ENCODE data around the gene KCMF1.

Gene KCMF1

GRCh38 chr2:84962917-84963316, 8.0 kb upstream of the KCMF1 start:
- no peak overlapping the region for H2AK5ac ChIP-seq (ENCODE audit: low read depth, low read length)
- no peak overlapping the region for H4K91ac ChIP-seq (ENCODE audit: low read depth, low read length, poor library complexity)
- DNase-seq (ENCODE audit: low spot score), result no peak
- H2BK12ac ChIP-seq (ENCODE audit: low read length), result no peak overlapping the region
- H3K23ac ChIP-seq (ENCODE audit: low read depth, low read length, poor library complexity), result no peak overlapping the region
- H3K4me3 ChIP-seq (ENCODE audit: low read length in 2 of 2), result no peak overlapping the region
- peaks cover 20 to 60% of the 10 kb centered on the region in 2 donors for H3K36me3 ChIP-seq (replicated peaks in 1 of 2; ENCODE audit: control insufficient read depth in 2 of 2, insufficient read depth in 2 of 2, low read length in 2 of 2)
- no CpG with 5 or more reads among the region's 4 CpGs for WGBS, 2 donors (ENCODE audit: extremely low coverage in 2 of 2, insufficient read length in 2 of 2, insufficient replicate concordance in 1 of 2)
- no peaks in the 10 kb centered on the region for H3K9me3 ChIP-seq (replicated peaks in 1 of 2; ENCODE audit: control insufficient read depth in 2 of 2, insufficient read depth in 1 of 2, low read depth in 1 of 2, low read length in 2 of 2)
- no peak overlapping the region for H2BK120ac ChIP-seq (ENCODE audit: low read depth, low read length)
- H3K4ac ChIP-seq (ENCODE audit: low read length), result no peak overlapping the region
- H3K18ac ChIP-seq (ENCODE audit: low read length), result no peak overlapping the region
- H3K4me1 ChIP-seq (ENCODE audit: control insufficient read depth in 2 of 2, insufficient read depth in 1 of 2, low read depth in 1 of 2, low read length in 2 of 2), result peaks cover 8 to 19% of the 10 kb centered on the region in 2 donors
- no peak overlapping the region for H3K9ac ChIP-seq (ENCODE audit: low read depth, low read length, poor library complexity)
- H3K27me3 ChIP-seq (ENCODE audit: control insufficient read depth in 3 of 3, insufficient read depth in 3 of 3, low read depth in 1 of 3, low read length in 3 of 3), result no peaks in the 10 kb centered on the region
- no peak overlapping the region for H3K4me2 ChIP-seq (ENCODE audit: insufficient read depth, low read length, poor library complexity, severe bottlenecking)
- H3K14ac ChIP-seq (ENCODE audit: low read length), result no peak overlapping the region
- H3K27ac ChIP-seq (replicated peaks; ENCODE audit: low read length), result no peak overlapping the region
- no peak overlapping the region for H2BK15ac ChIP-seq (ENCODE audit: low read length)
- H2BK5ac ChIP-seq (ENCODE audit: low read length), result no peak overlapping the region
- H3K79me1 ChIP-seq (ENCODE audit: low read depth, low read length), result peaks cover 2% of the 10 kb centered on the region
- no peak overlapping the region for H4K8ac ChIP-seq (ENCODE audit: low read depth, low read length)
- no peak overlapping the region for H2AFZ ChIP-seq (ENCODE audit: low read length)

GRCh38 chr2:84963323-84963691, 7.7 kb upstream of the KCMF1 start:
- no CpG with 5 or more reads among the region's 2 CpGs for WGBS, 2 donors (ENCODE audit: extremely low coverage in 2 of 2, insufficient read length in 2 of 2, insufficient replicate concordance in 1 of 2)
- no peak for DNase-seq (ENCODE audit: low spot score)
- Histone ChIP-seq H2BK120ac (ENCODE audit: low read depth, low read length) (no peak overlapping the region), H2AK5ac (ENCODE audit: low read depth, low read length) (no peak overlapping the region), H4K91ac (ENCODE audit: low read depth, low read length, poor library complexity) (no peak overlapping the region), H2BK12ac (ENCODE audit: low read length) (no peak overlapping the region), H3K9me3 (replicated peaks in 1 of 2; ENCODE audit: control insufficient read depth in 2 of 2, insufficient read depth in 1 of 2, low read depth in 1 of 2, low read length in 2 of 2) (no peaks in the 10 kb centered on the region), H3K27ac (replicated peaks; ENCODE audit: low read length) (no peak overlapping the region), H3K4me1 (ENCODE audit: control insufficient read depth in 2 of 2, insufficient read depth in 1 of 2, low read depth in 1 of 2, low read length in 2 of 2) (peaks cover 4 to 19% of the 10 kb centered on the region in 2 donors), H2BK5ac (ENCODE audit: low read length) (no peak overlapping the region), H3K4ac (ENCODE audit: low read length) (no peak overlapping the region), H3K79me1 (ENCODE audit: low read depth, low read length) (peaks cover 2% of the 10 kb centered on the region), H3K4me2 (ENCODE audit: insufficient read depth, low read length, poor library complexity, severe bottlenecking) (no peak overlapping the region), H3K27me3 (ENCODE audit: control insufficient read depth in 3 of 3, insufficient read depth in 3 of 3, low read depth in 1 of 3, low read length in 3 of 3) (no peaks in the 10 kb centered on the region), H2BK15ac (ENCODE audit: low read length) (no peak overlapping the region), H3K4me3 (ENCODE audit: low read length in 2 of 2) (no peak overlapping the region), H3K9ac (ENCODE audit: low read depth, low read length, poor library complexity) (no peak overlapping the region), H2AFZ (ENCODE audit: low read length) (no peak overlapping the region), H4K8ac (ENCODE audit: low read depth, low read length) (no peak overlapping the region), H3K23ac (ENCODE audit: low read depth, low read length, poor library complexity) (no peak overlapping the region), H3K18ac (ENCODE audit: low read length) (no peak overlapping the region), H3K36me3 (replicated peaks in 1 of 2; ENCODE audit: control insufficient read depth in 2 of 2, insufficient read depth in 2 of 2, low read length in 2 of 2) (peaks cover 20 to 64% of the 10 kb centered on the region in 2 donors), H3K14ac (ENCODE audit: low read length) (no peak overlapping the region)

GRCh38 chr2:84963692-84964405, 7.1 kb upstream of the KCMF1 start:
- no peak overlapping the region for H2BK5ac ChIP-seq (ENCODE audit: low read length)
- H3K14ac ChIP-seq (ENCODE audit: low read length), result no peak overlapping the region
- no peak overlapping the region for H3K23ac ChIP-seq (ENCODE audit: low read depth, low read length, poor library complexity)

GRCh38 chr2:84964406-84965191, 6.4 kb upstream of the KCMF1 start:
- no peak overlapping the region for H3K23ac ChIP-seq (ENCODE audit: low read depth, low read length, poor library complexity)
- H2BK12ac ChIP-seq (ENCODE audit: low read length), result no peak overlapping the region
- peaks cover 2% of the 10 kb centered on the region for H3K79me1 ChIP-seq (ENCODE audit: low read depth, low read length)
- H2BK5ac ChIP-seq (ENCODE audit: low read length), result no peak overlapping the region
- H3K36me3 ChIP-seq (replicated peaks in 1 of 2; ENCODE audit: control insufficient read depth in 2 of 2, insufficient read depth in 2 of 2, low read length in 2 of 2), result peaks cover 20 to 65% of the 10 kb centered on the region in 2 donors
- no peak overlapping the region for H2AK5ac ChIP-seq (ENCODE audit: low read depth, low read length)
- H3K27me3 ChIP-seq (ENCODE audit: control insufficient read depth in 3 of 3, insufficient read depth in 3 of 3, low read depth in 1 of 3, low read length in 3 of 3), result no peaks in the 10 kb centered on the region
- H3K4me1 ChIP-seq (ENCODE audit: control insufficient read depth in 2 of 2, insufficient read depth in 1 of 2, low read depth in 1 of 2, low read length in 2 of 2), result peaks cover 2 to 9% of the 10 kb centered on the region in 2 donors
- no peak overlapping the region for H2AFZ ChIP-seq (ENCODE audit: low read length)
- no peak overlapping the region for H3K9ac ChIP-seq (ENCODE audit: low read depth, low read length, poor library complexity)
- H2BK120ac ChIP-seq (ENCODE audit: low read depth, low read length), result no peak overlapping the region
- no peak overlapping the region for H3K14ac ChIP-seq (ENCODE audit: low read length)
- H4K8ac ChIP-seq (ENCODE audit: low read depth, low read length), result no peak overlapping the region
- no peak overlapping the region for H3K4me3 ChIP-seq (ENCODE audit: low read length in 2 of 2)
- H3K4me2 ChIP-seq (ENCODE audit: insufficient read depth, low read length, poor library complexity, severe bottlenecking), result no peak overlapping the region
- H3K9me3 ChIP-seq (replicated peaks in 1 of 2; ENCODE audit: control insufficient read depth in 2 of 2, insufficient read depth in 1 of 2, low read depth in 1 of 2, low read length in 2 of 2), result no peaks in the 10 kb centered on the region
- WGBS, 2 donors (ENCODE audit: extremely low coverage in 2 of 2, insufficient read length in 2 of 2, insufficient replicate concordance in 1 of 2), result no CpG with 5 or more reads among the region's 9 CpGs
- H2BK15ac ChIP-seq (ENCODE audit: low read length), result no peak overlapping the region
- no peak overlapping the region for H3K4ac ChIP-seq (ENCODE audit: low read length)
- no peak overlapping the region for H3K18ac ChIP-seq (ENCODE audit: low read length)
- H4K91ac ChIP-seq (ENCODE audit: low read depth, low read length, poor library complexity), result no peak overlapping the region
- DNase-seq (ENCODE audit: low spot score), result no peak
- no peak overlapping the region for H3K27ac ChIP-seq (replicated peaks; ENCODE audit: low read length)

More at GRCh38 chr2:84963692-84964405, 7.1 kb upstream of the KCMF1 start:
- Histone ChIP-seq H3K18ac (ENCODE audit: low read length) (no peak overlapping the region), H3K4ac (ENCODE audit: low read length) (no peak overlapping the region), H3K36me3 (replicated peaks in 1 of 2; ENCODE audit: control insufficient read depth in 2 of 2, insufficient read depth in 2 of 2, low read length in 2 of 2) (peaks cover 20 to 65% of the 10 kb centered on the region in 2 donors), H3K9ac (ENCODE audit: low read depth, low read length, poor library complexity) (no peak overlapping the region), H2BK15ac (ENCODE audit: low read length) (no peak overlapping the region), H3K4me2 (ENCODE audit: insufficient read depth, low read length, poor library complexity, severe bottlenecking) (no peak overlapping the region), H2AFZ (ENCODE audit: low read length) (no peak overlapping the region), H2AK5ac (ENCODE audit: low read depth, low read length) (no peak overlapping the region), H2BK12ac (ENCODE audit: low read length) (no peak overlapping the region), H3K4me1 (ENCODE audit: control insufficient read depth in 2 of 2, insufficient read depth in 1 of 2, low read depth in 1 of 2, low read length in 2 of 2) (peaks cover 0 to 16% of the 10 kb centered on the region in 2 donors), H3K9me3 (replicated peaks in 1 of 2; ENCODE audit: control insufficient read depth in 2 of 2, insufficient read depth in 1 of 2, low read depth in 1 of 2, low read length in 2 of 2) (no peaks in the 10 kb centered on the region), H2BK120ac (ENCODE audit: low read depth, low read length) (no peak overlapping the region), H4K91ac (ENCODE audit: low read depth, low read length, poor library complexity) (no peak overlapping the region), H3K27ac (replicated peaks; ENCODE audit: low read length) (no peak overlapping the region), H3K27me3 (ENCODE audit: control insufficient read depth in 3 of 3, insufficient read depth in 3 of 3, low read depth in 1 of 3, low read length in 3 of 3) (no peaks in the 10 kb centered on the region), H3K79me1 (ENCODE audit: low read depth, low read length) (peaks cover 2% of the 10 kb centered on the region), H4K8ac (ENCODE audit: low read depth, low read length) (no peak overlapping the region), H3K4me3 (ENCODE audit: low read length in 2 of 2) (no peak overlapping the region)
- DNase-seq (ENCODE audit: low spot score), result no peak
- WGBS, 2 donors (ENCODE audit: extremely low coverage in 2 of 2, insufficient read length in 2 of 2, insufficient replicate concordance in 1 of 2), result no CpG with 5 or more reads among the region's 9 CpGs

Measured in neuronal stem cell (in vitro differentiated cells).